Retinal pigment epithelial cell (primary cell): Measurements from ENCODE around the gene ACTR3.

Experiments
- DNase-seq: peaks from one replicate; pipeline ENCODE4 v3.0.0-alpha.2; 2010; ENCODE audit warnings: low read depth
- H3K4me3 ChIP-seq: 2 replicates; pipeline ENCODE4 v1.5.1; 2011; ENCODE audit warnings: mild to moderate bottlenecking, low read length, control low read depth, moderate library complexity
- TF ChIP-seq, protein P1 (sequence below): conservative IDR thresholded peaks from 2 replicates; pipeline ENCODE4 v1.5.1; 2011; ENCODE audit warnings: low read depth, low read length, control low read depth, inconsistent platforms

The ACTR3 gene

DNA sequence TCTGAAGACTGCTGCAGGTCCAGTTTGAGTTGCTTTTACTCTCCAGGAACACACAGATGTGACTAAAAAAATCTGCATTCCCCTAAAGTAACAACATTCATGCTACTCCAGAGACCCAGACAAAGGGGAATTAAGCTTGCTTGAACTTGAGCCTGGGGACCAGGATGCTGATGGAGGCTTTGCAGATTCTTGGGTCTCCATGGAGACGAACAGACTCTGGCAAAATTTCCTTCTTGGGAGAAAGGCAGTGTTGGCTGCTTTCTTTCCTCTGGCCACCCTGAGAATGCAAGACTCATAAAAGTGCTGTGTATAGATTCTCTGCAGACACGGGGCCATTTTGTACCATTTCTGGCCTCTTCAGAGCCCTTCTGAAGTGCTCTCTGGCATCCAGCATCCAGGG lies 112.0 kb downstream of the ACTR3 start:
- TF ChIP-seq, protein P1, sequence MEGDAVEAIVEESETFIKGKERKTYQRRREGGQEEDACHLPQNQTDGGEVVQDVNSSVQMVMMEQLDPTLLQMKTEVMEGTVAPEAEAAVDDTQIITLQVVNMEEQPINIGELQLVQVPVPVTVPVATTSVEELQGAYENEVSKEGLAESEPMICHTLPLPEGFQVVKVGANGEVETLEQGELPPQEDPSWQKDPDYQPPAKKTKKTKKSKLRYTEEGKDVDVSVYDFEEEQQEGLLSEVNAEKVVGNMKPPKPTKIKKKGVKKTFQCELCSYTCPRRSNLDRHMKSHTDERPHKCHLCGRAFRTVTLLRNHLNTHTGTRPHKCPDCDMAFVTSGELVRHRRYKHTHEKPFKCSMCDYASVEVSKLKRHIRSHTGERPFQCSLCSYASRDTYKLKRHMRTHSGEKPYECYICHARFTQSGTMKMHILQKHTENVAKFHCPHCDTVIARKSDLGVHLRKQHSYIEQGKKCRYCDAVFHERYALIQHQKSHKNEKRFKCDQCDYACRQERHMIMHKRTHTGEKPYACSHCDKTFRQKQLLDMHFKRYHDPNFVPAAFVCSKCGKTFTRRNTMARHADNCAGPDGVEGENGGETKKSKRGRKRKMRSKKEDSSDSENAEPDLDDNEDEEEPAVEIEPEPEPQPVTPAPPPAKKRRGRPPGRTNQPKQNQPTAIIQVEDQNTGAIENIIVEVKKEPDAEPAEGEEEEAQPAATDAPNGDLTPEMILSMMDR = no peak
- no peak for DNase-seq

GRCh38 chr2:114005110-114005783 lies 115.4 kb downstream of the ACTR3 start:
- H3K4me3 ChIP-seq = no peak overlapping the region
- DNase-seq = no peak
- TF ChIP-seq, protein P1 = no peak

More for the DNA sequence above, 112.0 kb downstream of the ACTR3 start:
- H3K4me3 ChIP-seq = no peak overlapping the region

- DNase-seq = no peak
- TF ChIP-seq, protein P1 = no peak
- H3K4me3 ChIP-seq = no peak overlapping the region
These were observed 116.6 kb downstream of the ACTR3 start for GRCh38 chr2:114006460-114006859.

DNA sequence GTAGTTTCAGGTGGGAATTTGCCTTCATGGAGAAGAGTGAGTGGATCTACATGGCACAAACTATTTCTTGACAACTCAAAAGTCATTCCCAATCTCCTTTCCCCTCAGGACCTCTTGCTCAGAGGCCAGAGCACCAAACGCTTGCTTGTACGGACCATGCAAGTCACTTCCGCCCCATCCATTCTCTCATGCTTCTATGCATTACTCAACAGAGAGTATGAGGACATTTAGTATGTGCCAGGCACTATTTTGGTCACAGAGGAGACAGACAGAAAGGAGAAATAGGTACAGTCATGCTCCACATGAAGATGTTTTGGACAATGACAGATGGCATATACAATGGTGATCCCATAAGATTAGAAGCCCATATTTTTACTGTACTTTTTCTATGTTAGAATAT lies 117.5 kb downstream of the ACTR3 start:
- no peak overlapping the region for H3K4me3 ChIP-seq
- no peak for DNase-seq
- TF ChIP-seq, protein P1 = no peak

GRCh38 chr2:114008720-114009119 lies 118.8 kb downstream of the ACTR3 start:
- TF ChIP-seq, protein P1 = no peak
- DNase-seq = no peak
- H3K4me3 ChIP-seq = no peak overlapping the region

GRCh38 chr2:114009205-114009944 lies 119.5 kb downstream of the ACTR3 start:
- TF ChIP-seq, protein P1 = no peak
- DNase-seq = no peak
- no peak overlapping the region for H3K4me3 ChIP-seq

DNA sequence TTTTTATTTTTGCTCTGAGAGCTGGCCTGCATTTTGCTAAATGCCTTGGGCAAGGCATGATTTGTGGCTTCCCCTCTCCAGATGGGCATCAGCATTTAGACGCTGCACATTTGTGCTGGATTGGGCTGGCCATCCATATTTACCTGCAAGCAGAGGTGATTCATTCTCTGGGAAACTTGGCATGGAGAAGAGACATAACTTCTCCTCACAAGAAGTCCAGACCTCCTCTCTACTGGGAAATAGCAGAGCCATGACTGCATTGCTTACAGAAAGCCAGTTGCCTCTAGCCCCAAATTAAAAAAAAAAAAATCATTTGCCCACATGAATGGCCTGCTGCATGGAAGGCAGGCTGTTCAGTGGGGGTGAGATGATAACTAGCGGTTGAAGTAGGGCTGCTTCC lies 120.1 kb downstream of the ACTR3 start:
- DNase-seq = no peak
- no peak overlapping the region for H3K4me3 ChIP-seq
- TF ChIP-seq, protein P1 = no peak
